Ovary (tissue), 9 donors: ENCODE results near the gene SLC9A2. TPM values are rescaled to one million over a fixed set of nuclear protein-coding genes. Genes with fewer than 3 reads are reported as not detected.

Experiments
- DNase-seq, 5 donors: peaks; one replicate each; pipeline ENCODE4 v3.0.0-alpha.2; 2019 to 2020
- H3K27ac ChIP-seq, 2 donors: fragments of 200-600 bp; one replicate each; pipeline versions ENCODE4 v1.5.1 to v1.8.0; 2019 to 2022
- H3K27me3 ChIP-seq: fragments of 200-600 bp; one replicate; pipeline ENCODE4 v1.8.0; 2022
- H3K36me3 ChIP-seq: fragments of 200-600 bp; sonication (generic); one replicate; pipeline ENCODE4 v1.5.1; 2019
- H3K4me1 ChIP-seq: one replicate; pipeline ENCODE4 v1.8.1; 2013; ENCODE audit warnings: mild to moderate bottlenecking, moderate library complexity; ENCODE audit not compliant: insufficient read depth
- H3K4me3 ChIP-seq: fragments of 200-600 bp; sonication (generic); one replicate; pipeline ENCODE4 v1.5.1; 2017
- H3K9me3 ChIP-seq, 2 donors: fragments of 200-600 bp in 1 of 2; sonication (generic) in 1 of 2; one replicate each; pipeline versions ENCODE4 v1.5.1 to v1.8.1; 2013 to 2019; ENCODE audit warnings: mild to moderate bottlenecking in 1 of 2, moderate library complexity in 1 of 2
- EP300 ChIP-seq: sonication (generic); formaldehyde crosslinking; IDR thresholded peaks from one replicate; pipeline ENCODE4 v1.6.1; 2017; ENCODE audit warnings: antibody characterized with exemption
- POLR2A ChIP-seq: fragments of 450-650 bp; IDR thresholded peaks from one replicate; pipeline ENCODE4 v1.6.1; 2017; ENCODE audit warnings: antibody characterized with exemption, mild to moderate bottlenecking, moderate library complexity
- WGBS, 3 donors: extraction: QIAGEN DNeasy Blood & Tissue Kit in 1 of 3; methylation state at CpG; one replicate each; pipeline versions ENCODE4 v1.1.5 to v1.1.7; 2013 to 2017; 5-methylcytosine and 5-hydroxymethylcytosine counted together
- intact Hi-C, 4 donors: fragments of 100-400 bp; cut with DNase I; formaldehyde crosslinking; loops; one replicate each; pipeline versions ENCODE4 v1.11.0 to v1.15.1; 2022 to 2023
- polyA plus RNA-seq, 2 donors: library from polyadenylated mRNA; stranded (reverse); fragments of 200-250 nt in 1 of 2; fragments of 350-450 nt in 1 of 2; fragmentation: Illumina TruSeq in 1 of 2; extraction: RNeasy Lipid Tissue Mini Kit (QIAGEN cat#74804) in 1 of 2; gene quantifications; one replicate each; pipeline ENCODE4 v1.2.3, GENCODE V29; 2013 to 2014
- total RNA-seq, 7 donors: library from RNA; depleted of rRNA in 2 of 7; stranded (reverse); fragments of >200 nt in 2 of 7; fragmentation: NEBNext Ultra II Directional in 3 of 7; extraction: Animal tissue kit (Norgen Biotek cat#: 25700) in 3 of 7; gene quantifications; one replicate each; pipeline versions ENCODE4 v1.1.0 to v1.2.4, GENCODE V29; 2016 to 2023
- TF ChIP-seq, protein P1 (sequence below), 3 donors: fragments of 450-650 bp in 2 of 3; fragments of 200-600 bp in 1 of 3; IDR thresholded peaks; one replicate each; pipeline versions ENCODE4 v1.5.1 to v1.8.0; 2016 to 2022; ENCODE audit warnings: antibody characterized with exemption in 3 of 3, mild to moderate bottlenecking in 1 of 3
- donor health status: DM: no; HTN: no; CAD: no; lungs with moderate emphysema.
- donor health status: DM: no; HTN: no; CAD: no.
- donor health status: Bipolar disorder and iron deficiency.
- donor health status: DM: yes; HTN: yes; CAD: no.
- donor health status: DM: no; HTN: no; CAD: no.
- donor health status: DM: yes; HTN: yes; CAD: no.

The SLC9A2 gene
- total and polyA plus RNA-seq, 9 donors: 0.08 to 0.46 (median 0.15) TPM; not detected in 5

DNA sequence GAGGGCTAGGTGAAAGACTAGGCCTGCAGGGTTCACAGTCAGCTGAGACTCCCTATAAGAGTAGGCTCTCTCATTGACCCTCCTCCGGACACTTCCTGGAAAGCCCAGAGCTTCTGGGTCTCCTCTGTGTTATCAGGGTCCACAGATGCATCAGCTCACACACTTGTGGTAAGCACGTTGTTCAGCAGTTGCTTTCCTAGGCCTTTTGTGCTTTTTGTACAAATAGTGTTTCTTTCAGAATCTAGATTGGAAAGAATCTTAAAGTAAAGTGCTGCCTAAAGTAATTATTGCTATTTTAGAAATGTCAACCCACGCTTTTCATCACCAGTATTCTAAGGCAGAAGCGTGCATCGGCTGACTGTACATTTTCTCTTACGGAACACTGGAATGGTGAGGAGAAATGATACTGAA lies 15.5 kb downstream of the SLC9A2 start:
- 79 to 81% (median 80%) methylated on average over 6 of the region's 6 CpGs for WGBS, 3 donors

DNA sequence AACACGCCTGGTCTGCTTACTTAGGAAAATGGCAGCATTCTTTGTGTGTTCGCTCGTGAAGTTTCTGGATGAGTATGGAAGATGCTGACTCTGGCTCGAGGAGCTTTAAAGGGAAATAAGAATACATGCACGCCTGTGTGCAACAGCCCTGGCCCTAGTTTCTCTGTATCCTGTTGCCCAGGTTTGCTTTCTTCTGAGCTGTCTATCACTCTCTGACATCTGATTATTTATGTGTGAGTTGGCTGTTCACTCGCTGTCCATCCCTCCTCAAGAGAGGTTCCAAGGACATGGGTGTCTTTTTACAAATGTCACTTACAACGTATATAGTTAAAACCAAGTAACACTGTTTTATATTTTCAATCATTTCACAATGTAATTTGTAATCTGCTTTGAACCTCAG lies 16.0 kb downstream of the SLC9A2 start:
- WGBS, 3 donors: 78 to 85% (median 83%) methylated on average over 7 of the region's 7 CpGs
- intact Hi-C loops: no loop called here
- H3K27ac ChIP-seq: no peak overlapping the region

More for the DNA sequence above, 15.5 kb downstream of the SLC9A2 start:
- Histone ChIP-seq H3K4me1 (no peaks in the 10 kb centered on the region), H3K27ac (no peak overlapping the region), H3K27me3 (no peaks in the 10 kb centered on the region), H3K9me3 (no peaks in the 10 kb centered on the region), H3K36me3 (no peaks in the 10 kb centered on the region), H3K4me3 (no peak overlapping the region)
- DNase-seq: no peak
- TF ChIP-seq EP300 (no peak), POLR2A (no peak)
- TF ChIP-seq, protein P1, sequence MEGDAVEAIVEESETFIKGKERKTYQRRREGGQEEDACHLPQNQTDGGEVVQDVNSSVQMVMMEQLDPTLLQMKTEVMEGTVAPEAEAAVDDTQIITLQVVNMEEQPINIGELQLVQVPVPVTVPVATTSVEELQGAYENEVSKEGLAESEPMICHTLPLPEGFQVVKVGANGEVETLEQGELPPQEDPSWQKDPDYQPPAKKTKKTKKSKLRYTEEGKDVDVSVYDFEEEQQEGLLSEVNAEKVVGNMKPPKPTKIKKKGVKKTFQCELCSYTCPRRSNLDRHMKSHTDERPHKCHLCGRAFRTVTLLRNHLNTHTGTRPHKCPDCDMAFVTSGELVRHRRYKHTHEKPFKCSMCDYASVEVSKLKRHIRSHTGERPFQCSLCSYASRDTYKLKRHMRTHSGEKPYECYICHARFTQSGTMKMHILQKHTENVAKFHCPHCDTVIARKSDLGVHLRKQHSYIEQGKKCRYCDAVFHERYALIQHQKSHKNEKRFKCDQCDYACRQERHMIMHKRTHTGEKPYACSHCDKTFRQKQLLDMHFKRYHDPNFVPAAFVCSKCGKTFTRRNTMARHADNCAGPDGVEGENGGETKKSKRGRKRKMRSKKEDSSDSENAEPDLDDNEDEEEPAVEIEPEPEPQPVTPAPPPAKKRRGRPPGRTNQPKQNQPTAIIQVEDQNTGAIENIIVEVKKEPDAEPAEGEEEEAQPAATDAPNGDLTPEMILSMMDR (IDR thresholded peaks at IDR 0.05): no peak
- intact Hi-C loops: no loop called here

DNA sequence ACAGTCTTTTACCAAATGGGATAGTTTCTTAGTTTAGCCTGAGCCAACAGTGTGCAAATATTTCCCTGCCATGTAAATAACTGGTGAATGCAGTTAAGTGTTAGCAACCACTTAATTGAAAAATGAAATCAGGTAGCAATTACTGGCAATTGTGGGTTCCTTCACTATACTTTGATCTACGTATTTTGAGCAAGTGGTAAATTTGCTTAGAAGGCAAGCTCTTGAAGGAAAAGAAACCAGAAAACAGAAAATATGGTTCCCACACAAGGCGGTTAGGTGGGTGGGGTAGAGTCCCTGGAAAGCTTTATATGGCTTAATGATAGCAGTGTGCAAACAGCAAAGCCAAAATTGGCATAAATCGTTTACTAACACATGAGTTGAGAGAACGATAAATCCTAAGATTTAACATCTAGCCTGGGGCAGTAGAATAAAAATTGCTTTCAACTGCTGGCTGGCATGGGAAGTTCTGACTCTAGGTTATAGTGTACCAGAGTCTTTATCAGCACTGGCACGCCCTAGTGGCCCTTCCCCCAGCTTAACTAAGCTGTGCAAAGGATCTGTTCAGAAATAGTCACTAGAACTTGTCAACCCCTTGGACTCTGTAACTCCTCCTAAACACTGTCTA lies 17.0 kb downstream of the SLC9A2 start:
- H3K4me1 ChIP-seq: no peaks in the 10 kb centered on the region
- H3K27me3 ChIP-seq: no peaks in the 10 kb centered on the region
- H3K27ac ChIP-seq: no peak overlapping the region
- WGBS, 3 donors: 64 to 81% (median 72%) methylated on average over 5 of the region's 5 CpGs
- no peak for TF ChIP-seq POLR2A
- TF ChIP-seq EP300: no peak
- TF ChIP-seq, protein P1 (IDR thresholded peaks at IDR 0.05): no peak
- no peak for DNase-seq
- H3K4me3 ChIP-seq: no peak overlapping the region
- intact Hi-C loops: no loop called here
- no peaks in the 10 kb centered on the region for H3K9me3 ChIP-seq
- H3K36me3 ChIP-seq: no peaks in the 10 kb centered on the region

More for the DNA sequence above, 16.0 kb downstream of the SLC9A2 start:
- TF ChIP-seq EP300: no peak
- TF ChIP-seq POLR2A: no peak
- TF ChIP-seq, protein P1 (IDR thresholded peaks at IDR 0.05): no peak
- Histone ChIP-seq H3K36me3 (no peaks in the 10 kb centered on the region), H3K27me3 (no peaks in the 10 kb centered on the region), H3K4me1 (no peaks in the 10 kb centered on the region), H3K9me3 (no peaks in the 10 kb centered on the region), H3K4me3 (no peak overlapping the region)
- DNase-seq: no peak

DNA sequence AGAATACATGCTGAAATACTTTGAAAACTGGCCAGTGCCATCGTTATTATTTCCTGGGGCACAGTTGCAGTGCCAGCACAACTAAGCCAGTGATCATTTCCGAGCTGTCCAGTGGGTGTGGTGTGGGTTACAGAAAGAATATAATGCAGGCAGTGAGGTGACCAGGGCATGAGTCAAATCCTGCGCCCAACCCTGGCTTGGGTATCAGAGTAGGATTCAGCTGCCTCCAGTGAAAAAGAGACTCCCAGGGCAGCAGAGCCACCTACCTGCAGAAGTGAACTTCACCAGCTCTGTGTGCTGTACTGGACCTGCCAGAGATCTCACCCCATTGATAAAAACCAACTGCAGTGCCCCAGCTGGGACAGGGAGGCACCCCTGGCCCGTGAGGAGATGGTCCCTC lies 18.0 kb downstream of the SLC9A2 start:
- H3K27ac ChIP-seq: no peak overlapping the region
- no peak for DNase-seq
- H3K4me3 ChIP-seq: no peak overlapping the region
- 59 to 62% (median 62%) methylated on average over 4 of the region's 4 CpGs for WGBS, 3 donors
- H3K27me3 ChIP-seq: no peaks in the 10 kb centered on the region
- H3K9me3 ChIP-seq: no peaks in the 10 kb centered on the region
- H3K4me1 ChIP-seq: no peaks in the 10 kb centered on the region
- intact Hi-C loops: no loop called here
- no peaks in the 10 kb centered on the region for H3K36me3 ChIP-seq
- no peak for TF ChIP-seq POLR2A

DNA sequence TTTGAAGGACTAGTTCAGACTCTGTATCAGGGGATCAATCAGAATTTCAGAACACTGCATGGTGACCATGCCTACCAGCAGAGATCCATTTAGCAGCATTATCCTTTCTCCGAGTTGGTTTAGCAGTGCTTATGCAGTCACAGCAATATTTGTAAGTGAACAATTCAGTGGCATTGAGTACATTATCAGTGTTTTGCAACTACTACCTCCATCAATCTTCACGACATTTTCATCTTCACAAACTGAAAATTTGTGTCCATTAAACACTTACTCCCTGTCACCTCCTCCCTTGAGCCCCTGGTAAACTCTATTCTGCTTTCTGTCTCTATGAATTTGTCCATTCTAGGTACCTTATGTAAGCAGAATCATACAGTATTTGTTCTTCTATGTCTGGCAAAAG lies 20.1 kb downstream of the SLC9A2 start:
- H3K27ac ChIP-seq: no peak overlapping the region
- WGBS, 3 donors: 71 to 75% (median 72%) methylated on average over 2 of the region's 2 CpGs
- H3K9me3 ChIP-seq: no peaks in the 10 kb centered on the region
- DNase-seq: no peak
- no peaks in the 10 kb centered on the region for H3K27me3 ChIP-seq
- no peaks in the 10 kb centered on the region for H3K36me3 ChIP-seq
- H3K4me1 ChIP-seq: no peaks in the 10 kb centered on the region
- no peak overlapping the region for H3K4me3 ChIP-seq
- no peak for TF ChIP-seq POLR2A
- TF ChIP-seq EP300: no peak
- TF ChIP-seq, protein P1 (IDR thresholded peaks at IDR 0.05): no peak
- intact Hi-C loops: no loop called here
